Activated naive CD8-positive, alpha-beta T cell (primary cell): ENCODE measurements around the gene SLC6A19.
"Not testable (repeated sequence)": the region's sequence is repeated elsewhere in the genome, so short reads cannot be mapped to it uniquely, and the experiment has no call there.

ENCODE experiments used
- H3K27ac Mint-ChIP-seq: one replicate; pipeline ENCODE4 v1.8.0; 2021; ENCODE audit warnings: mixed read lengths
- H3K27me3 Mint-ChIP-seq: one replicate; pipeline ENCODE4 v1.8.0; 2021; ENCODE audit warnings: mixed read lengths
- H3K36me3 Mint-ChIP-seq: one replicate; pipeline ENCODE4 v1.8.0; 2021; ENCODE audit warnings: mixed read lengths
- H3K4me1 Mint-ChIP-seq: one replicate; pipeline ENCODE4 v1.8.0; 2021; ENCODE audit warnings: low read depth, mixed read lengths
- H3K4me3 Mint-ChIP-seq: one replicate; pipeline ENCODE4 v1.8.0; 2021; ENCODE audit warnings: mild to moderate bottlenecking, mixed read lengths
- H3K9me3 Mint-ChIP-seq: one replicate; pipeline ENCODE4 v1.8.0; 2021; ENCODE audit warnings: low read depth, mixed read lengths

SLC6A19 gene

GRCh38 chr5:1201327-1202025, at the start of gene SLC6A19:
SLC6A19 (plus strand) TSS chr5:1201595; CDS start chr5:1201651, 56 bp downstream.
- H3K27ac Mint-ChIP-seq: no peak within 1 kb of the TSS
- no peaks in the 10 kb centered on the region for H3K36me3 Mint-ChIP-seq
- no peaks in the 10 kb centered on the region for H3K9me3 Mint-ChIP-seq
- H3K4me3 Mint-ChIP-seq: no peak within 1 kb of the TSS
- H3K27me3 Mint-ChIP-seq: peaks cover 3% of the 10 kb centered on the region
- no peaks in the 10 kb centered on the region for H3K4me1 Mint-ChIP-seq

GRCh38 chr5:1152156-1152555, 49.2 kb upstream of the SLC6A19 start:
- H3K4me1 Mint-ChIP-seq: peaks cover 33% of the 10 kb centered on the region
- H3K9me3 Mint-ChIP-seq: no peaks in the 10 kb centered on the region
- peaks cover 11% of the 10 kb centered on the region for H3K27me3 Mint-ChIP-seq
- no peaks in the 10 kb centered on the region for H3K36me3 Mint-ChIP-seq
- H3K4me3 Mint-ChIP-seq: no peak overlapping the region
- H3K27ac Mint-ChIP-seq: no peak overlapping the region

GRCh38 chr5:1152771-1153282, 48.6 kb upstream of the SLC6A19 start:
- H3K9me3 Mint-ChIP-seq: peaks cover 3% of the 10 kb centered on the region
- H3K4me1 Mint-ChIP-seq: peaks cover 33% of the 10 kb centered on the region
- H3K4me3 Mint-ChIP-seq: no peak overlapping the region
- peaks cover 18% of the 10 kb centered on the region for H3K27me3 Mint-ChIP-seq
- H3K36me3 Mint-ChIP-seq: no peaks in the 10 kb centered on the region
- H3K27ac Mint-ChIP-seq: no peak overlapping the region

- no peak overlapping the region for H3K4me3 Mint-ChIP-seq
- peaks cover 19% of the 10 kb centered on the region for H3K27me3 Mint-ChIP-seq
- H3K4me1 Mint-ChIP-seq: peaks cover 33% of the 10 kb centered on the region
- peaks cover 4% of the 10 kb centered on the region for H3K9me3 Mint-ChIP-seq
- H3K36me3 Mint-ChIP-seq: no peaks in the 10 kb centered on the region
- H3K27ac Mint-ChIP-seq: no peak overlapping the region
Observed at GRCh38 chr5:1153428-1153827, 48.0 kb upstream of the SLC6A19 start.

- H3K27me3 Mint-ChIP-seq: peaks cover 26% of the 10 kb centered on the region
- H3K36me3 Mint-ChIP-seq: no peaks in the 10 kb centered on the region
- H3K4me3 Mint-ChIP-seq: no peak overlapping the region
- peaks cover 32% of the 10 kb centered on the region for H3K4me1 Mint-ChIP-seq
- H3K9me3 Mint-ChIP-seq: peaks cover 4% of the 10 kb centered on the region
- H3K27ac Mint-ChIP-seq: no peak overlapping the region
Observed at GRCh38 chr5:1155191-1156032, 46.0 kb upstream of the SLC6A19 start.

GRCh38 chr5:1156033-1156753, 45.2 kb upstream of the SLC6A19 start:
- peaks cover 26% of the 10 kb centered on the region for H3K27me3 Mint-ChIP-seq
- H3K4me3 Mint-ChIP-seq: peak overlapping the region; percentile 22

GRCh38 chr5:1156754-1157460, 44.5 kb upstream of the SLC6A19 start:
- H3K4me3 Mint-ChIP-seq: peak overlapping the region; percentile 63
- no peak overlapping the region for H3K27ac Mint-ChIP-seq
- H3K4me1 Mint-ChIP-seq: peaks cover 25% of the 10 kb centered on the region
- H3K9me3 Mint-ChIP-seq: peaks cover 4% of the 10 kb centered on the region
- peaks cover 26% of the 10 kb centered on the region for H3K27me3 Mint-ChIP-seq
- H3K36me3 Mint-ChIP-seq: no peaks in the 10 kb centered on the region

More at GRCh38 chr5:1156033-1156753, 45.2 kb upstream of the SLC6A19 start:
- H3K27ac Mint-ChIP-seq: no peak overlapping the region
- peaks cover 4% of the 10 kb centered on the region for H3K9me3 Mint-ChIP-seq
- no peaks in the 10 kb centered on the region for H3K36me3 Mint-ChIP-seq
- H3K4me1 Mint-ChIP-seq: peaks cover 29% of the 10 kb centered on the region

GRCh38 chr5:1157461-1157986, 43.9 kb upstream of the SLC6A19 start:
- H3K27ac Mint-ChIP-seq, H3K36me3 Mint-ChIP-seq, H3K9me3 Mint-ChIP-seq: not testable (repeated sequence)
- peaks cover 19% of the 10 kb centered on the region for H3K4me1 Mint-ChIP-seq
- H3K27me3 Mint-ChIP-seq: peaks cover 26% of the 10 kb centered on the region
- peak overlapping the region; percentile 63 for H3K4me3 Mint-ChIP-seq

GRCh38 chr5:1158647-1159340, 42.6 kb upstream of the SLC6A19 start:
- Mint-ChIP-seq H3K4me3 (no peak overlapping the region), H3K27ac (no peak overlapping the region), H3K4me1 (peaks cover 11% of the 10 kb centered on the region), H3K9me3 (peaks cover 4% of the 10 kb centered on the region), H3K27me3 (peaks cover 26% of the 10 kb centered on the region), H3K36me3 (no peaks in the 10 kb centered on the region)

- Mint-ChIP-seq H3K9me3 (peaks cover 4% of the 10 kb centered on the region), H3K27ac (no peak overlapping the region), H3K36me3 (no peaks in the 10 kb centered on the region), H3K27me3 (peaks cover 21% of the 10 kb centered on the region), H3K4me1 (peaks cover 6% of the 10 kb centered on the region), H3K4me3 (no peak overlapping the region)
Observed at GRCh38 chr5:1159341-1159675, 42.1 kb upstream of the SLC6A19 start.

GRCh38 chr5:1159774-1160406, 41.5 kb upstream of the SLC6A19 start:
- Mint-ChIP-seq H3K36me3 (no peaks in the 10 kb centered on the region), H3K4me3 (no peak overlapping the region), H3K4me1 (peaks cover 4% of the 10 kb centered on the region), H3K27ac (no peak overlapping the region), H3K9me3 (peaks cover 4% of the 10 kb centered on the region), H3K27me3 (peaks cover 18% of the 10 kb centered on the region)

- Mint-ChIP-seq H3K4me1 (peaks cover 4% of the 10 kb centered on the region), H3K27ac (no peak overlapping the region), H3K36me3 (no peaks in the 10 kb centered on the region), H3K27me3 (peaks cover 20% of the 10 kb centered on the region), H3K9me3 (peaks cover 4% of the 10 kb centered on the region), H3K4me3 (no peak overlapping the region)
Observed at GRCh38 chr5:1161108-1161832, 40.1 kb upstream of the SLC6A19 start.

- peaks cover 23% of the 10 kb centered on the region for H3K27me3 Mint-ChIP-seq
Observed at GRCh38 chr5:1161833-1162229, 39.6 kb upstream of the SLC6A19 start.

More at GRCh38 chr5:1161833-1162229, 39.6 kb upstream of the SLC6A19 start:
- no peak overlapping the region for H3K4me3 Mint-ChIP-seq
- no peaks in the 10 kb centered on the region for H3K36me3 Mint-ChIP-seq
- no peaks in the 10 kb centered on the region for H3K4me1 Mint-ChIP-seq
- peaks cover 4% of the 10 kb centered on the region for H3K9me3 Mint-ChIP-seq
- H3K27ac Mint-ChIP-seq: no peak overlapping the region
